Liver (tissue), 9 donors: ENCODE measurements around the gene ALDH3A1. TPM values are rescaled to one million over a fixed set of nuclear protein-coding genes. Genes with fewer than 3 reads are reported as not detected.

Source experiments
- DNase-seq: peaks from one replicate; pipeline ENCODE4 v3.0.0-alpha.2; 2017; ENCODE audit warnings: low spot score
- H3K27ac ChIP-seq, 2 donors: one replicate each; pipeline ENCODE4 v1.7.0; 2013; ENCODE audit warnings: inconsistent platforms in 2 of 2, low read length in 2 of 2, control low read depth in 1 of 2, low read depth in 1 of 2, mild to moderate bottlenecking in 1 of 2
- H3K27me3 ChIP-seq, 4 donors: one replicate each; pipeline versions ENCODE4 v1.6.1 to v1.7.0; 2013; ENCODE audit warnings: low read length in 3 of 4, inconsistent platforms in 1 of 4, mild to moderate bottlenecking in 1 of 4, moderate library complexity in 1 of 4; ENCODE audit not compliant: control insufficient read depth in 4 of 4, insufficient read depth in 4 of 4
- H3K36me3 ChIP-seq, 4 donors: one replicate each; pipeline versions ENCODE4 v1.6.1 to v1.7.0; 2013; ENCODE audit warnings: low read length in 3 of 4, mild to moderate bottlenecking in 3 of 4, low read depth in 1 of 4, moderate library complexity in 1 of 4; ENCODE audit not compliant: control insufficient read depth in 4 of 4, insufficient read depth in 3 of 4
- H3K4me1 ChIP-seq, 4 donors: one replicate each; pipeline versions ENCODE4 v1.6.1 to v1.7.0; 2013; ENCODE audit warnings: low read length in 3 of 4, mild to moderate bottlenecking in 3 of 4, moderate library complexity in 1 of 4; ENCODE audit not compliant: control insufficient read depth in 4 of 4, insufficient read depth in 4 of 4
- H3K4me3 ChIP-seq, 3 donors: one replicate each; pipeline versions ENCODE4 v1.6.1 to v1.7.0; 2013; ENCODE audit warnings: low read length in 3 of 3, control low read depth in 1 of 3, low read depth in 1 of 3, mild to moderate bottlenecking in 1 of 3
- H3K9ac ChIP-seq, 2 donors: one replicate each; pipeline ENCODE4 v1.7.0; 2013; ENCODE audit warnings: low read length in 2 of 2, mild to moderate bottlenecking in 2 of 2, moderate library complexity in 2 of 2, control low read depth in 1 of 2, low read depth in 1 of 2
- H3K9me3 ChIP-seq, 4 donors: one replicate each; pipeline versions ENCODE4 v1.6.1 to v1.7.0; 2013; ENCODE audit warnings: low read length in 3 of 4; ENCODE audit not compliant: control insufficient read depth in 4 of 4
- EGR1 ChIP-seq, 2 donors: IDR thresholded peaks; 2 replicates each; pipeline ENCODE4 v1.6.1; 2016 to 2018; ENCODE audit warnings: antibody characterized with exemption in 2 of 2, low read depth in 2 of 2
- FOXA1 ChIP-seq: IDR thresholded peaks from 2 replicates; pipeline ENCODE4 v1.6.1; 2016; ENCODE audit warnings: antibody characterized with exemption
- FOXA2 ChIP-seq: IDR thresholded peaks from 2 replicates; pipeline ENCODE4 v1.6.1; 2016; ENCODE audit warnings: antibody characterized with exemption
- GABPA ChIP-seq, 2 donors: IDR thresholded peaks in 1 of 2; conservative IDR thresholded peaks in 1 of 2; 2 replicates each; pipeline ENCODE4 v1.6.1; 2016; ENCODE audit warnings: antibody characterized with exemption in 2 of 2, mild to moderate bottlenecking in 1 of 2, moderate library complexity in 1 of 2
- HNF4A ChIP-seq, 2 donors: conservative IDR thresholded peaks; 2 replicates each; pipeline ENCODE4 v1.6.1; 2016; ENCODE audit warnings: antibody characterized with exemption in 2 of 2, mild to moderate bottlenecking in 2 of 2
- HNF4G ChIP-seq: IDR thresholded peaks from 2 replicates; pipeline ENCODE4 v1.6.1; 2016; ENCODE audit warnings: antibody characterized with exemption
- JUND ChIP-seq, 2 donors: IDR thresholded peaks; 2 replicates each; pipeline ENCODE4 v1.6.1; 2016; ENCODE audit warnings: antibody characterized with exemption in 2 of 2
- NR2F2 ChIP-seq: IDR thresholded peaks from 2 replicates; pipeline ENCODE4 v1.6.1; 2016; ENCODE audit warnings: antibody characterized with exemption
- RAD21 ChIP-seq, 2 donors: IDR thresholded peaks; 2 replicates each; pipeline ENCODE4 v1.6.1; 2016; ENCODE audit warnings: antibody characterized with exemption in 2 of 2, mild to moderate bottlenecking in 2 of 2
- RXRA ChIP-seq, 2 donors: IDR thresholded peaks; 2 replicates each; pipeline ENCODE4 v1.6.1; 2017 to 2018; ENCODE audit warnings: antibody characterized with exemption in 2 of 2, mild to moderate bottlenecking in 1 of 2
- SP1 ChIP-seq: IDR thresholded peaks from 2 replicates; pipeline ENCODE4 v1.6.1; 2018; ENCODE audit warnings: antibody characterized with exemption, mild to moderate bottlenecking
- TAF1 ChIP-seq: conservative IDR thresholded peaks from 2 replicates; pipeline ENCODE4 v1.6.1; 2016; ENCODE audit warnings: antibody characterized with exemption, mild to moderate bottlenecking
- YY1 ChIP-seq: IDR thresholded peaks from 2 replicates; pipeline ENCODE4 v1.6.1; 2016; ENCODE audit warnings: antibody characterized with exemption, mild to moderate bottlenecking
- WGBS: extraction: QIAGEN DNeasy Blood & Tissue Kit; methylation state at CpG from one replicate; pipeline ENCODE4 v1.1.7; 2013; 5-methylcytosine and 5-hydroxymethylcytosine counted together
- polyA plus RNA-seq, 2 donors: library from polyadenylated mRNA; stranded (reverse) in 1 of 2; unstranded in 1 of 2; fragments of 200-250 nt in 1 of 2; fragments of >200 nt in 1 of 2; fragmentation: Nextera tagmentation in 1 of 2; extraction: Ambion mirVana in 1 of 2; gene quantifications; one replicate each; pipeline versions ENCODE4 v1.2.1 to v1.2.3, GENCODE V29; 2013 to 2015
- total RNA-seq, 2 donors: library from RNA; depleted of rRNA; stranded (reverse); fragments of >200 nt; gene quantifications; one replicate each; pipeline ENCODE4 v1.2.3, GENCODE V29; 2014
- TF ChIP-seq, protein P1 (sequence below): fragments of 150-350 bp; IDR thresholded peaks from 2 replicates; pipeline ENCODE4 v1.5.1; 2017; ENCODE audit warnings: improper control_type of control experiment, low read depth, low read length; ENCODE audit not compliant: missing input control
- TF ChIP-seq, protein P2 (sequence below): IDR thresholded peaks from 2 replicates; pipeline ENCODE4 v1.6.1; 2016; ENCODE audit warnings: antibody characterized with exemption
- TF ChIP-seq, protein P3 (sequence below): IDR thresholded peaks from 2 replicates; pipeline ENCODE4 v1.6.1; 2016; ENCODE audit warnings: antibody characterized with exemption
- TF ChIP-seq, protein P4 (sequence below): IDR thresholded peaks from 2 replicates; pipeline ENCODE4 v1.6.1; 2016; ENCODE audit warnings: antibody characterized with exemption
- TF ChIP-seq, protein P5 (sequence below): IDR thresholded peaks from 2 replicates; pipeline ENCODE4 v1.6.1; 2016; ENCODE audit warnings: antibody characterized with exemption, mild to moderate bottlenecking
- donor health status: healthy.
- donor health status: healthy.
- donor health status: healthy.
- donor health status: healthy.
- donor health status: healthy.

Gene ALDH3A1
- total and polyA plus RNA-seq, 4 donors, result 0.09 to 3.2 (median 0.22) TPM

DNA sequence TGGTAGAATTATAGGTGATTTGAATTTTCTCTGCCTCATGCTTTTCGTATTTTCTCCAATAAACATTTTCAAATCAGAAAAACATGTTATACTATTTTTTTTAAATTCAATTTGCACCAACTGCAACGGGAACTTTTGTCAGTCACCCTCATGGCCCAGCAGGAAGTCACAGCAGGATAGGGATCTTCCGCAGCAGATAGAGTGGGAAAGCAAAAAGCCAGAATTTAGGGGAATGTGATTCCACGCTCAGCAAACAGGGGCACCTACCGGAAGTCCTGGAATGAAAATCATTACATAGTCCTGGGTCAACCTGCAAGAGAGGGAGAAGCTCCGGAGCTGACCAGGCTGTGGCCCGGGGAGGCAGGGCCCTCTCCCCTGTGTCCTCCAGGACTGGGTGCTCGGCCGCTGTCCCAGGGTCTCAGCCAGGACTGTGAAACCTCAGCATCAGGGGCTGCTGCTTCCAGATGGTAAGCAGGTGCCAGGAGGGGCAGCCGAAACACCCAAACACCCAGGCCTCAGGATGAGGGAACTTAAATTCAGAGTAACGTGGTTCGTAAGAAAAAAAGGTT, 35.6 kb downstream of the ALDH3A1 start:
- no peak overlapping the region for H3K4me3 ChIP-seq
- TF ChIP-seq, protein P1, sequence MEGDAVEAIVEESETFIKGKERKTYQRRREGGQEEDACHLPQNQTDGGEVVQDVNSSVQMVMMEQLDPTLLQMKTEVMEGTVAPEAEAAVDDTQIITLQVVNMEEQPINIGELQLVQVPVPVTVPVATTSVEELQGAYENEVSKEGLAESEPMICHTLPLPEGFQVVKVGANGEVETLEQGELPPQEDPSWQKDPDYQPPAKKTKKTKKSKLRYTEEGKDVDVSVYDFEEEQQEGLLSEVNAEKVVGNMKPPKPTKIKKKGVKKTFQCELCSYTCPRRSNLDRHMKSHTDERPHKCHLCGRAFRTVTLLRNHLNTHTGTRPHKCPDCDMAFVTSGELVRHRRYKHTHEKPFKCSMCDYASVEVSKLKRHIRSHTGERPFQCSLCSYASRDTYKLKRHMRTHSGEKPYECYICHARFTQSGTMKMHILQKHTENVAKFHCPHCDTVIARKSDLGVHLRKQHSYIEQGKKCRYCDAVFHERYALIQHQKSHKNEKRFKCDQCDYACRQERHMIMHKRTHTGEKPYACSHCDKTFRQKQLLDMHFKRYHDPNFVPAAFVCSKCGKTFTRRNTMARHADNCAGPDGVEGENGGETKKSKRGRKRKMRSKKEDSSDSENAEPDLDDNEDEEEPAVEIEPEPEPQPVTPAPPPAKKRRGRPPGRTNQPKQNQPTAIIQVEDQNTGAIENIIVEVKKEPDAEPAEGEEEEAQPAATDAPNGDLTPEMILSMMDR, result no peak
- TF ChIP-seq EGR1 (IDR thresholded peaks at IDR 0.05; ENCODE audit: low read depth in 2 of 2) (no peak), FOXA2 (no peak), FOXA1 (no peak), RAD21 (IDR thresholded peaks at IDR 0.05) (no peak), YY1 (no peak), SP1 (no peak), HNF4A (conservative IDR thresholded peaks at IDR 0.05) (no peak), HNF4G (no peak), TAF1 (no peak), NR2F2 (no peak), JUND (IDR thresholded peaks at IDR 0.05) (no peak), GABPA (IDR thresholded peaks at IDR 0.05 in 1 of 2, conservative IDR thresholded peaks at IDR 0.05 in 1 of 2) (no peak), RXRA (IDR thresholded peaks at IDR 0.05) (no peak)
- TF ChIP-seq, protein P2, sequence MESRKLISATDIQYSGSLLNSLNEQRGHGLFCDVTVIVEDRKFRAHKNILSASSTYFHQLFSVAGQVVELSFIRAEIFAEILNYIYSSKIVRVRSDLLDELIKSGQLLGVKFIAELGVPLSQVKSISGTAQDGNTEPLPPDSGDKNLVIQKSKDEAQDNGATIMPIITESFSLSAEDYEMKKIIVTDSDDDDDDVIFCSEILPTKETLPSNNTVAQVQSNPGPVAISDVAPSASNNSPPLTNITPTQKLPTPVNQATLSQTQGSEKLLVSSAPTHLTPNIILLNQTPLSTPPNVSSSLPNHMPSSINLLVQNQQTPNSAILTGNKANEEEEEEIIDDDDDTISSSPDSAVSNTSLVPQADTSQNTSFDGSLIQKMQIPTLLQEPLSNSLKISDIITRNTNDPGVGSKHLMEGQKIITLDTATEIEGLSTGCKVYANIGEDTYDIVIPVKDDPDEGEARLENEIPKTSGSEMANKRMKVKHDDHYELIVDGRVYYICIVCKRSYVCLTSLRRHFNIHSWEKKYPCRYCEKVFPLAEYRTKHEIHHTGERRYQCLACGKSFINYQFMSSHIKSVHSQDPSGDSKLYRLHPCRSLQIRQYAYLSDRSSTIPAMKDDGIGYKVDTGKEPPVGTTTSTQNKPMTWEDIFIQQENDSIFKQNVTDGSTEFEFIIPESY, result no peak
- TF ChIP-seq, protein P3, sequence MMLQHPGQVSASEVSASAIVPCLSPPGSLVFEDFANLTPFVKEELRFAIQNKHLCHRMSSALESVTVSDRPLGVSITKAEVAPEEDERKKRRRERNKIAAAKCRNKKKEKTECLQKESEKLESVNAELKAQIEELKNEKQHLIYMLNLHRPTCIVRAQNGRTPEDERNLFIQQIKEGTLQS, result no peak
- TF ChIP-seq, protein P4, sequence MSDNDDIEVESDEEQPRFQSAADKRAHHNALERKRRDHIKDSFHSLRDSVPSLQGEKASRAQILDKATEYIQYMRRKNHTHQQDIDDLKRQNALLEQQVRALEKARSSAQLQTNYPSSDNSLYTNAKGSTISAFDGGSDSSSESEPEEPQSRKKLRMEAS, result no peak
- WGBS, result 81% methylated on average over 12 of the region's 12 CpGs
- DNase-seq, result no peak
- no peaks in the 10 kb centered on the region for H3K4me1 ChIP-seq
- H3K9me3 ChIP-seq, result no peaks in the 10 kb centered on the region
- no peak overlapping the region for H3K9ac ChIP-seq
- H3K36me3 ChIP-seq, result no peaks in the 10 kb centered on the region
- H3K27me3 ChIP-seq, result no peaks in the 10 kb centered on the region
- H3K27ac ChIP-seq, result no peak overlapping the region

DNA sequence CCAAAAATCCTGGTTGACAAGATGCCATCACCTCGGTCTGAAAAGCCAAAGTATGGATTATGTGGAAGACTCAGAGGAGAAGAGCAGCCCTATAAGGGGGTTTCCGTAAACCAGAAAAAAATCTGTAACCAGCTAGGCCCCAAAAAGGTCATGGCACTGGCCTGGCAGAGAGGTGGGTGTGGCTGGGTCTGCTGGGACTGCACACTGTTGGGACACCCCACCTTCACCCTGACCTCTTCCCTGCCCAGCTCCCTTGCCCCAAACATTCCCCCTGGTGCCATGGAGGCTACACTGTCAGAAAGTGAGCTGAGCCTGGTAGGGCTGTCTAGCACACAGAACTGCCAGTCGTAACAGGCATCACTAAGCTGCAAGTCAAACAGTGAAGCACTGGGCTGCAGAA, 38.3 kb downstream of the ALDH3A1 start:
- Histone ChIP-seq H3K36me3 (no peaks in the 10 kb centered on the region), H3K27me3 (no peaks in the 10 kb centered on the region), H3K27ac (no peak overlapping the region), H3K4me3 (no peak overlapping the region), H3K9ac (no peak overlapping the region), H3K4me1 (no peaks in the 10 kb centered on the region), H3K9me3 (no peaks in the 10 kb centered on the region)
- no peak for DNase-seq
- WGBS, result 96% methylated on average over 3 of the region's 3 CpGs
- TF ChIP-seq, protein P1, result no peak
- no peak for TF ChIP-seq YY1
- TF ChIP-seq, protein P5, sequence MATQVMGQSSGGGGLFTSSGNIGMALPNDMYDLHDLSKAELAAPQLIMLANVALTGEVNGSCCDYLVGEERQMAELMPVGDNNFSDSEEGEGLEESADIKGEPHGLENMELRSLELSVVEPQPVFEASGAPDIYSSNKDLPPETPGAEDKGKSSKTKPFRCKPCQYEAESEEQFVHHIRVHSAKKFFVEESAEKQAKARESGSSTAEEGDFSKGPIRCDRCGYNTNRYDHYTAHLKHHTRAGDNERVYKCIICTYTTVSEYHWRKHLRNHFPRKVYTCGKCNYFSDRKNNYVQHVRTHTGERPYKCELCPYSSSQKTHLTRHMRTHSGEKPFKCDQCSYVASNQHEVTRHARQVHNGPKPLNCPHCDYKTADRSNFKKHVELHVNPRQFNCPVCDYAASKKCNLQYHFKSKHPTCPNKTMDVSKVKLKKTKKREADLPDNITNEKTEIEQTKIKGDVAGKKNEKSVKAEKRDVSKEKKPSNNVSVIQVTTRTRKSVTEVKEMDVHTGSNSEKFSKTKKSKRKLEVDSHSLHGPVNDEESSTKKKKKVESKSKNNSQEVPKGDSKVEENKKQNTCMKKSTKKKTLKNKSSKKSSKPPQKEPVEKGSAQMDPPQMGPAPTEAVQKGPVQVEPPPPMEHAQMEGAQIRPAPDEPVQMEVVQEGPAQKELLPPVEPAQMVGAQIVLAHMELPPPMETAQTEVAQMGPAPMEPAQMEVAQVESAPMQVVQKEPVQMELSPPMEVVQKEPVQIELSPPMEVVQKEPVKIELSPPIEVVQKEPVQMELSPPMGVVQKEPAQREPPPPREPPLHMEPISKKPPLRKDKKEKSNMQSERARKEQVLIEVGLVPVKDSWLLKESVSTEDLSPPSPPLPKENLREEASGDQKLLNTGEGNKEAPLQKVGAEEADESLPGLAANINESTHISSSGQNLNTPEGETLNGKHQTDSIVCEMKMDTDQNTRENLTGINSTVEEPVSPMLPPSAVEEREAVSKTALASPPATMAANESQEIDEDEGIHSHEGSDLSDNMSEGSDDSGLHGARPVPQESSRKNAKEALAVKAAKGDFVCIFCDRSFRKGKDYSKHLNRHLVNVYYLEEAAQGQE, result no peak
- no peak for TF ChIP-seq HNF4G
- TF ChIP-seq RXRA (IDR thresholded peaks at IDR 0.05), result no peak
- TF ChIP-seq, protein P2, result no peak
- TF ChIP-seq FOXA1, result no peak
- no peak for TF ChIP-seq TAF1
